HFF-Myc (cell line): ENCODE measurements around the gene WASHC4.
"Not testable (repeated sequence)": the region's sequence is repeated elsewhere in the genome, so short reads cannot be mapped to it uniquely, and the experiment has no call there.

Experiments
- DNase-seq: peaks from one replicate; pipeline ENCODE4 v3.0.0-alpha.2; 2011; ENCODE audit warnings: low read depth; ENCODE audit errors: extremely low read depth
- H3K4me3 ChIP-seq: replicated peaks from 2 replicates; pipeline ENCODE4 v1.5.1; 2011; ENCODE audit warnings: low read depth, mild to moderate bottlenecking, control low read depth, low read length
- TF ChIP-seq, protein P1 (sequence below): IDR thresholded peaks from 2 replicates; pipeline ENCODE4 v1.5.1; 2012; ENCODE audit warnings: mild to moderate bottlenecking, low read depth, low read length, control low read depth; ENCODE audit errors: missing control alignments

WASHC4 gene

DNA sequence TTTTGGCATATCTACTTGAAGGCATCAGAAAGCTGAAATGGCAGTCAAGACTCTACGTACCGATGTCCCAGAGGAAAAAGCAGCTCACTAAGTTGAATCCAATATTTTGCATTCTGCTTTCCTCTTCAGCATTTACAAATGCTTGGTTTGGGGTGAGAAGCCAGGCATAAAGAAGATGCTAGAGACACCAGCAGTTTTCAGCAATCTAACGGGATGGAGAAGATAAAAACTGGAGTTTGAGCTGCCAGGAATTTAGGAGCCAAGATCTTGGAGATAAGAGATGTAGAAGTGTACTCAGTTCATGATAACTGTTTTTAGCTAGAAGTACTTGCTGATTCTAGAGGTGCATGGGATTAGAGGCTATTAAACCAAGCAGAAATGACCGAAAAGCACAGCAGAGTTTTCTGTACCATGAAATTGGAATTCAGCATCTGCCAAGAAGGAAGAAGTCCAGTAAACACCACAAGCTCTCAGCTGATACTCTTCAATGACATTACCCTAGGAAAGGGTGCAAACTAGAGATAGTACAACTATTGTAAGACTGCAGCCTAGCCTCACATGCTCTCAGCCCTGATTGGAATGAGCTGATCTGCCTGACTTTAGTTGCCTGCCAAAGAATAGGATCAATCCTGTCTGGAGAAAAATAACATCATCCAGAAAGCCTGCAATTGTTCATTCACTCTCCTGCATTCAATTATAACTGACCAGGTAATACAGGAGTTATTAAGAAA, 15.9 kb upstream of the WASHC4 start:
- TF ChIP-seq, protein P1, sequence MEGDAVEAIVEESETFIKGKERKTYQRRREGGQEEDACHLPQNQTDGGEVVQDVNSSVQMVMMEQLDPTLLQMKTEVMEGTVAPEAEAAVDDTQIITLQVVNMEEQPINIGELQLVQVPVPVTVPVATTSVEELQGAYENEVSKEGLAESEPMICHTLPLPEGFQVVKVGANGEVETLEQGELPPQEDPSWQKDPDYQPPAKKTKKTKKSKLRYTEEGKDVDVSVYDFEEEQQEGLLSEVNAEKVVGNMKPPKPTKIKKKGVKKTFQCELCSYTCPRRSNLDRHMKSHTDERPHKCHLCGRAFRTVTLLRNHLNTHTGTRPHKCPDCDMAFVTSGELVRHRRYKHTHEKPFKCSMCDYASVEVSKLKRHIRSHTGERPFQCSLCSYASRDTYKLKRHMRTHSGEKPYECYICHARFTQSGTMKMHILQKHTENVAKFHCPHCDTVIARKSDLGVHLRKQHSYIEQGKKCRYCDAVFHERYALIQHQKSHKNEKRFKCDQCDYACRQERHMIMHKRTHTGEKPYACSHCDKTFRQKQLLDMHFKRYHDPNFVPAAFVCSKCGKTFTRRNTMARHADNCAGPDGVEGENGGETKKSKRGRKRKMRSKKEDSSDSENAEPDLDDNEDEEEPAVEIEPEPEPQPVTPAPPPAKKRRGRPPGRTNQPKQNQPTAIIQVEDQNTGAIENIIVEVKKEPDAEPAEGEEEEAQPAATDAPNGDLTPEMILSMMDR: no peak
- no peak for DNase-seq
- H3K4me3 ChIP-seq: no peak overlapping the region

GRCh38 chr12:105092336-105092735, 15.2 kb upstream of the WASHC4 start:
- no peak for DNase-seq
- H3K4me3 ChIP-seq: no peak overlapping the region
- TF ChIP-seq, protein P1: no peak

- not testable (repeated sequence) for DNase-seq, H3K4me3 ChIP-seq
These were observed 12.2 kb upstream of the WASHC4 start for GRCh38 chr12:105095338-105095737.

DNA sequence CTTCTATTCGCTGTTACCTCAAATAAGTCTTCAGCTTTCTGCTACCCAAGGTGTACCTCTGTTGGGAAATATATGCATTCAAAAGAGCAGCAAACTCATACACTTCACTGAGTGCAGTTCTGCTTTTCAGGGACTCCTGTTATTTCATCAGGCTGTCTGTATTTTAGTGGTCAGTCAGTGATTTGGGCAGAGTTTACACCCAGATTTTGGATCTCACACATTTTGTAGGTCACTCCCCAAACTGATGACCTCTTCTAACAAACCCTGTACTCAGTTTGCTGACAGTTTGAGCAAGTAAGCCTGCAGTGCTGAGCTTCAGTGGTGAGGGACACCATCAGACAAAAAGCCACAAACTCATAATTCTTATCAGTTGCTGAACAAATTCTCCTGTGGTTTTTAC, 8.2 kb upstream of the WASHC4 start:
- no peak for DNase-seq
- TF ChIP-seq, protein P1: no peak
- no peak overlapping the region for H3K4me3 ChIP-seq

DNA sequence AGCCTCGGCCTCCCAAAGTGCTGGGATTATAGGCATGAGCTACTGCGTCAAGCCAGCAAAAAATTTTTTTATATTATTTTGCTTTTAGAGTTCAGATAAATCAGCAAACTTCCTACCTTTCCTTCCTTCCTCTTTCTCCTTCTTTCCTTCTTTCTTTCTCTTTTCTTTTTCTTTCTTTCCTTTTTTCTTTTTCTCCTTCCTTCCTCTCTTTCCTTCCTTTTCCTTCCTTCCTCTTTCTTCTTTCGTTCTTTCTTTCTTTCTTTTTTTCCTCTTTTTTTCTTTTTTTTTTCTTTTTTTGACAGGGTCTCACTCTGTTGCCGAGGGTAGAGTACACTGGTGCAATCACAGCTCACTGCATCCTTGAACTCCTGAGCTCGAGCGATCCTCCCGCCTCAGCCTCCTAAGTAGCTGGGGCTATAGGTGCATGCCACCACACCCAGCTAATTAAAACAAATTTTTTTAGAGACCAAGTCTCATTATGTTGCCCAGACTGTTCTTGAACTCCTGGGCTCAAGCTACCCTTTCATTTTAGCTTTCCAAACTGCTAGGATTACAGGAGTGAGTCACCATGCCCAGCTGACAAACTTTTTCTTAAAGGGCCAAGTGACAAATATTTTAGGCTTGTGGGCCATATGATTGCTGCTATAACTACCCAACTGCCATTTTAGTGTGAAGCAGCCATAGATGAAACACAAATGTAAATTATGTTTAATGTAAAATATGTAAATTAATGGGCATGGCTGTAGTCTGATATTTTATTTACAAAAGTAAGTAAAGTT, 7.1 kb upstream of the WASHC4 start:
- DNase-seq: no peak
- TF ChIP-seq, protein P1: no peak
- H3K4me3 ChIP-seq: no peak overlapping the region

GRCh38 chr12:105100998-105101397, 6.5 kb upstream of the WASHC4 start:
- no peak overlapping the region for H3K4me3 ChIP-seq
- DNase-seq: no peak
- TF ChIP-seq, protein P1: no peak

GRCh38 chr12:105102673-105103072, 4.9 kb upstream of the WASHC4 start:
- H3K4me3 ChIP-seq: no peak overlapping the region
- DNase-seq: no peak
- TF ChIP-seq, protein P1: no peak
